Calu3 (cell line): ENCODE measurements around the gene BIN1. TPM values are rescaled to one million over a fixed set of nuclear protein-coding genes. Genes with fewer than 3 reads are reported as not detected.

ENCODE experiments used
- BruUV-seq: library from RNA; stranded (reverse); fragments of 400-500 nt; replicated peaks from 2 replicates; lab custom pipeline; 2021; lab: Mats Ljungman, UMichigan
- CTCF ChIA-PET: fragments of 300-600 bp; sonication (Branson Sonifier 250); formaldehyde crosslinking; loops from one replicate; lab custom pipeline; 2022; ENCODE audit warnings: antibody characterized with exemption; lab: Charles Lee
- DNase-seq: peaks from one replicate; pipeline ENCODE4 v3.0.0; 2022
- H3K27ac Mint-ChIP-seq: one replicate; pipeline ENCODE4 v1.8.0; 2022; ENCODE audit warnings: mixed read lengths; ENCODE audit not compliant: unreplicated experiment
- H3K27me3 Mint-ChIP-seq: one replicate; pipeline ENCODE4 v1.8.0; 2022; ENCODE audit warnings: mixed read lengths; ENCODE audit not compliant: unreplicated experiment
- H3K36me3 Mint-ChIP-seq: one replicate; pipeline ENCODE4 v1.8.0; 2022; ENCODE audit warnings: mild to moderate bottlenecking, moderate library complexity, mixed read lengths; ENCODE audit not compliant: insufficient read depth, unreplicated experiment
- H3K4me1 Mint-ChIP-seq: one replicate; pipeline ENCODE4 v1.8.0; 2022; ENCODE audit warnings: mild to moderate bottlenecking, low read depth, mixed read lengths; ENCODE audit not compliant: unreplicated experiment
- H3K4me3 Mint-ChIP-seq: one replicate; pipeline ENCODE4 v1.8.0; 2022; ENCODE audit warnings: mild to moderate bottlenecking, low read depth, moderate library complexity, mixed read lengths; ENCODE audit not compliant: unreplicated experiment
- H3K9me3 Mint-ChIP-seq: one replicate; pipeline ENCODE4 v1.8.0; 2022; ENCODE audit warnings: low read depth, mixed read lengths; ENCODE audit not compliant: unreplicated experiment
- intact Hi-C: fragments of 100-400 bp; cut with micrococcal nuclease; formaldehyde crosslinking; loops from one replicate; pipeline ENCODE4 v1.10.0; 2022; ENCODE audit not compliant: unreplicated experiment
- total RNA-seq: library from RNA; stranded (reverse); gene quantifications from 2 replicates; pipeline ENCODE4 v1.2.3, GENCODE V29; 2022
- TF ChIP-seq, protein P1 (sequence below): fragments of 200-600 bp; IDR thresholded peaks from one replicate; pipeline ENCODE4 v1.8.0; 2022; ENCODE audit warnings: antibody characterized with exemption; ENCODE audit not compliant: unreplicated experiment

The BIN1 gene
- total RNA-seq, 1 experiment from 2014 or later, result 52.8 TPM

DNA sequence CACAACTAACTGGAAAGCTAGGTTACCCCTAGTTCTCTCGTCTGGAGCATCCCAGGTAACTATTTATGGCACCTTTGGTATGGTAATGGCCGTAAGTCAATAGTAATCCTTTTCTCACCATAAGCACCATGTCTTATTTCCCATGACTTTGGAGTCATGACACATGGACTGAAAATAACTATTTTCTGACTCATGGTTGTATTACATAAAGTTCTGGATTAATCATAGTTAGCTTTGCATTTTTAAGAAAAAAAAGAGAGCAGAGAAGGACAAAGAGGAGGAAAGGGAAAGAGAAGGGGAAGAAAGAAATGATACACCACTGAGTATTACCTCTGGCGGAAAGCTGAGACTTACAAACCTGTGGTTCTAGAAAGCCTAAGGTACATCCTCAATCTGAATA, 99.3 kb downstream of the BIN1 start:
- intact Hi-C loops, result no loop called here
- no peaks in the 10 kb centered on the region for H3K4me1 Mint-ChIP-seq

DNA sequence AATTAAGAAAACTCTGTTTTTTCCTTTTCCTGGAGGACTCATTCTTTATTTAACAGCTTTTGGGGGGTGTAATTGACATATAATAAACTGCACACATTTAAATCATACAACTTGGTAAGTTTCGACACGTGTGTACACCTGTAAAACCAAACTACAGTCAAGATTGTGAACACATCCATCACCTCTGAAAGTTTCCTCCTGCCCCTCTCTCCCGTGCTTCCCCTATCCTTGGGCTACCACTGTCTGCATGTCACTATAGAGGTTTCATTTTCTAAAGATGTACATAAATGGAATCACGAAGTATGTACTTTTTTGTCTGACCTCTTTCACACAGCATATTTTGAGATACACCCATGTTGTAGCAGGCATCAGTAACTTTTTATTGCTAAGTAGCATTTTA, 100.0 kb downstream of the BIN1 start:
- Mint-ChIP-seq H3K4me1 (no peaks in the 10 kb centered on the region), H3K27ac (no peak overlapping the region), H3K4me3 (no peak overlapping the region), H3K27me3 (peaks cover 26% of the 10 kb centered on the region), H3K9me3 (peaks cover 2% of the 10 kb centered on the region), H3K36me3 (no peaks in the 10 kb centered on the region)
- TF ChIP-seq, protein P1, sequence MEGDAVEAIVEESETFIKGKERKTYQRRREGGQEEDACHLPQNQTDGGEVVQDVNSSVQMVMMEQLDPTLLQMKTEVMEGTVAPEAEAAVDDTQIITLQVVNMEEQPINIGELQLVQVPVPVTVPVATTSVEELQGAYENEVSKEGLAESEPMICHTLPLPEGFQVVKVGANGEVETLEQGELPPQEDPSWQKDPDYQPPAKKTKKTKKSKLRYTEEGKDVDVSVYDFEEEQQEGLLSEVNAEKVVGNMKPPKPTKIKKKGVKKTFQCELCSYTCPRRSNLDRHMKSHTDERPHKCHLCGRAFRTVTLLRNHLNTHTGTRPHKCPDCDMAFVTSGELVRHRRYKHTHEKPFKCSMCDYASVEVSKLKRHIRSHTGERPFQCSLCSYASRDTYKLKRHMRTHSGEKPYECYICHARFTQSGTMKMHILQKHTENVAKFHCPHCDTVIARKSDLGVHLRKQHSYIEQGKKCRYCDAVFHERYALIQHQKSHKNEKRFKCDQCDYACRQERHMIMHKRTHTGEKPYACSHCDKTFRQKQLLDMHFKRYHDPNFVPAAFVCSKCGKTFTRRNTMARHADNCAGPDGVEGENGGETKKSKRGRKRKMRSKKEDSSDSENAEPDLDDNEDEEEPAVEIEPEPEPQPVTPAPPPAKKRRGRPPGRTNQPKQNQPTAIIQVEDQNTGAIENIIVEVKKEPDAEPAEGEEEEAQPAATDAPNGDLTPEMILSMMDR, result no peak
- CTCF ChIA-PET, result no interaction called here
- intact Hi-C loops, result no loop called here
- no TSS peak for BruUV-seq
- no peak for DNase-seq

More for the DNA sequence above, 99.3 kb downstream of the BIN1 start:
- H3K9me3 Mint-ChIP-seq, result peaks cover 2% of the 10 kb centered on the region
- no TSS peak for BruUV-seq
- no peaks in the 10 kb centered on the region for H3K36me3 Mint-ChIP-seq
- CTCF ChIA-PET, result no interaction called here
- peaks cover 33% of the 10 kb centered on the region for H3K27me3 Mint-ChIP-seq
- TF ChIP-seq, protein P1, result no peak
- H3K27ac Mint-ChIP-seq, result no peak overlapping the region
- DNase-seq, result no peak
- no peak overlapping the region for H3K4me3 Mint-ChIP-seq

DNA sequence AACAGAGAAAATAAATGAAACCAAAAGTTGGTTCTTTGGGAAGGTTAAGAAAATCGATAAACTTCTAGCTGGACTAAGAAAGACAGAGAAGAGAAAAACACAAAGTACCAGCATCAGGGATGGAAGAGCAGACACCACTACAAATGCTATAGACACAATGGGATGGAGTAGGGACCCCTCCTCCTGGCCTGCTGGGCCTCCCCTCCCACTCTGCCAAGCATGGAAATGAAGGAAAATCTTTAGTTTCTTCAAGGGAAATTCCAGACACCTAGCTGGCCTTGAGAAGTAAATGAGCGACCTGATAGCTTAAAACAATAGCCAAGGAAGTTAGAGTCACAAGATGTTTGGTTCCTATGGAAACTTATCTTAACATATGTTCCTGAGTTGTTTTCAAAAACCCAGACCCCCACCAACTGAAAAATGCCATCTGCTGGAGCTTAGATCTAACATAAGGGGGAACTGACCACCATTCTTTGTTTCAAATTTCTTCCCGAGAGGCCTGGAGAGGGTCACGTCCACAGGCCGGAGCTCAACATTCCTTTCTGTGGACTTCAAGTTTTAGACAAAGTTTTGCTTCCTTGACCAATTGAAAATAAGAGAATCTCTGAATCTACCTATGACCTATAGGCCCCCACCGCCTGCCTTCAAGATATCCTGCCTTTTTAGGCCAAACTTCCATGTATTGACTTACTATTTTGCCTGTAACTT, 101.9 kb downstream of the BIN1 start:
- H3K9me3 Mint-ChIP-seq, result peaks cover 2% of the 10 kb centered on the region
- BruUV-seq, result no TSS peak
- intact Hi-C loops, result no loop called here
- H3K27me3 Mint-ChIP-seq, result peaks cover 8% of the 10 kb centered on the region
- H3K36me3 Mint-ChIP-seq, result no peaks in the 10 kb centered on the region
- CTCF ChIA-PET, result no interaction called here
- no peaks in the 10 kb centered on the region for H3K4me1 Mint-ChIP-seq
- TF ChIP-seq, protein P1, result no peak
- H3K4me3 Mint-ChIP-seq, result no peak overlapping the region
- H3K27ac Mint-ChIP-seq, result no peak overlapping the region
- no peak for DNase-seq

DNA sequence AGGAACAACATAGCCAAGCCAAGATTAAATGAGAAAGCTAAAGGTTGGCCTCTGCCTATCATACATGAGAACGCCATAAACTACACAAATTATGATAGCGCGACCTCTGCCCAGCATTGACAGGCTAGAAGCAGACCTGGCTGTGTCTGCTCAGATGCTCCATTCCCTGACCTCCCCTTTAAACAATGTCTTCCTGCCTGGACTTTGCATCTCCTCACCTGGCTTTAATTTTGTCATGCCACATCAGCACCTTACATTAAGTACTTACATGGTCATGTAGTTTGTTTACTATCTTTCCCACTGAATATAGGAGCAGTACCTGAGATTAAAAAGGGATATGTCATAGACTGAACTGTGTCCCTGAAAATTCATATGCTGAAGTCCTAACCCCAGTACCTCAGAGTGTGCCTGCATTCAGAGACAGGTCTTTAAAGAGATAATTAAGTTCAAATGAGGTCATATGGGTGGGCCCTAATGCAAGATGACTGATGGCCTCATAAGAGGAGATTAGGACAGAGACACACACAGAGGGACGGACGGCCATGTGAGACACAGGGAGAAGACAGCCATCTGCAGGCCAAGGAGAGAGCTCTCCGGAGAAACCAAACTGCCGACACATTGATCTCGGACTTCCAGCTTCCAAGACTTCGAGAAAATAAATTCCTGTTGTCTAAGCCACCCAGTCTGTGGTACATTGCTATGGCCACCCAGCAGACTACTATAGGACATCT, 103.7 kb downstream of the BIN1 start:
- TF ChIP-seq, protein P1, result no peak
- CTCF ChIA-PET, result no interaction called here
- intact Hi-C loops, result no loop called here
- Mint-ChIP-seq H3K9me3 (no peaks in the 10 kb centered on the region), H3K36me3 (no peaks in the 10 kb centered on the region), H3K27ac (no peak overlapping the region), H3K4me1 (no peaks in the 10 kb centered on the region), H3K27me3 (no peaks in the 10 kb centered on the region), H3K4me3 (no peak overlapping the region)
- no TSS peak for BruUV-seq
- no peak for DNase-seq
